ENCODE results near the gene NOX5. TPM values are rescaled to one million over a fixed set of nuclear protein-coding genes. Genes with fewer than 3 reads are reported as not detected.
"Not testable (repeated sequence)": the region's sequence is repeated elsewhere in the genome, so short reads cannot be mapped to it uniquely, and the experiment has no call there.

The NOX5 gene
- total RNA-seq, 4 donors from 2014 or later: 1.6 TPM; not detected in 3

- Histone ChIP-seq H3K9me3 (no peaks in the 10 kb centered on the region), H3K27me3 (no peaks in the 10 kb centered on the region), H3K4me3 (no peak overlapping the region), H3K4me1 (no peaks in the 10 kb centered on the region), H3K36me3 (no peaks in the 10 kb centered on the region), H3K27ac (no peak overlapping the region)
- DNase-seq (ENCODE audit: low spot score in 2 of 2): no peak
- WGBS: 82% methylated on average over 3 of the region's 3 CpGs
- TF ChIP-seq, protein P1, sequence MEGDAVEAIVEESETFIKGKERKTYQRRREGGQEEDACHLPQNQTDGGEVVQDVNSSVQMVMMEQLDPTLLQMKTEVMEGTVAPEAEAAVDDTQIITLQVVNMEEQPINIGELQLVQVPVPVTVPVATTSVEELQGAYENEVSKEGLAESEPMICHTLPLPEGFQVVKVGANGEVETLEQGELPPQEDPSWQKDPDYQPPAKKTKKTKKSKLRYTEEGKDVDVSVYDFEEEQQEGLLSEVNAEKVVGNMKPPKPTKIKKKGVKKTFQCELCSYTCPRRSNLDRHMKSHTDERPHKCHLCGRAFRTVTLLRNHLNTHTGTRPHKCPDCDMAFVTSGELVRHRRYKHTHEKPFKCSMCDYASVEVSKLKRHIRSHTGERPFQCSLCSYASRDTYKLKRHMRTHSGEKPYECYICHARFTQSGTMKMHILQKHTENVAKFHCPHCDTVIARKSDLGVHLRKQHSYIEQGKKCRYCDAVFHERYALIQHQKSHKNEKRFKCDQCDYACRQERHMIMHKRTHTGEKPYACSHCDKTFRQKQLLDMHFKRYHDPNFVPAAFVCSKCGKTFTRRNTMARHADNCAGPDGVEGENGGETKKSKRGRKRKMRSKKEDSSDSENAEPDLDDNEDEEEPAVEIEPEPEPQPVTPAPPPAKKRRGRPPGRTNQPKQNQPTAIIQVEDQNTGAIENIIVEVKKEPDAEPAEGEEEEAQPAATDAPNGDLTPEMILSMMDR (IDR thresholded peaks at IDR 0.05): no peak
- TF ChIP-seq EP300 (IDR thresholded peaks at IDR 0.05): no peak
- no peak for TF ChIP-seq POLR2AphosphoS5 (IDR thresholded peaks at IDR 0.05)
- TF ChIP-seq POLR2A (IDR thresholded peaks at IDR 0.05): no peak
Measured at GRCh38 chr15:69068157-69068556, 53.7 kb downstream of the NOX5 start.

DNA sequence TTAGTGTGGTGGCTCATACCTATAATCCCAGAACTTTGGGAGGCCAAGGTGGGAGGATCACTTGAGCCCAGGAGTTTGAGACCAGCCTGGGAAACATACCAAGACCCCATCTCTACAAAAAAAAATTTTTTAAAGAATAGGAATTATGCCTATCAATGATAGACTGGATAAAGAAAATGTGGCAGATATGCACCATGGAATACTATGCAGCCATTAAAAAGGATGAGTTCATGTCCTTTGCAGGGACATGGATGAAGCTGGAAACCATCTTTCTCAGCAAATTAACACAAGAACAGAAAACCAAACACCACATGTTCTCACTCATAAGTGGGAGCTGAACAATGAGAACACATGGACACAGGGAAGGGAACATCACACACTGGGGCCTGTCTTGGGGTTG lies 54.8 kb downstream of the NOX5 start:
- H3K27me3 ChIP-seq; H3K27ac ChIP-seq; H3K4me3 ChIP-seq; H3K4me1 ChIP-seq; H3K36me3 ChIP-seq; DNase-seq (ENCODE audit: low spot score in 2 of 2); H3K9me3 ChIP-seq: not testable (repeated sequence)

DNA sequence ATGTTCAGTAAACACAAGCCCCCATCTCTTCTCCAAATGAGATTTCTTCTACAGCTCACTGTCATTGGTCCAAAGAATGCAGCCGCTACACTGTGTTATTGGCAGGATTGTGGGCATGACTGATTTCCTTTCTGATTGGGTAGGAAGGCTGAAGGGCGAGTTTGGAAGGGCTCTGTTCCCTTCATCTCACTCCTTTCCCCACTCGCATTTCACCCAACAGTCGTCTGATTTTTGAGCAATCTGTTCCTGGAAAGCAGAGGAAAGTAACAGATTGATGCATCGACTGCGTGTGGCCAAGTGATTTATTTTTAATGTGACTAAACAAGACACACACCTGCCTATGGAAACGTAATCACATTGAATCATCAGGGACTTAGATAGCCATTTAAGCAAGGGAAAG lies 55.5 kb downstream of the NOX5 start:
- WGBS: 79% methylated on average over 7 of the region's 7 CpGs

DNA sequence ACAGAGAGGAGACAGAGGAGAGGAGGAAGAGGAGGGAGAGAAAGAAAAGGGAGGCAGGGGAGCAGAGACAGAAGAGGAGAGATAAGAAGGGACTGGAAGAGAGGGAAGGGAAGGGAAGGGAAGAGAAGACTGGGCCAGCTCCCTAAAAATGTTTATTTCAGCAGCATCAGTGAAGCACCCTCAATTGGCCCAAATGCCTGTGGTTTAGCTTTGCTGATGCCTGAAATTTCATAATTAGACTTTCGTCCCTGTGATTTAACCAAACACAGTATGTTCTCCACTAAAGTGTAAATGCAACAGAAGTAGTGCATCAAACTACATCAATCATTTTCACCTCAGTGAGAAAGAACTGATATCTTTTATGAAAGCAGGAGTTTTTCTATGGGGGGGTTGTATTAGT lies 55.9 kb downstream of the NOX5 start:
- H3K36me3 ChIP-seq: no peaks in the 10 kb centered on the region
- H3K4me3 ChIP-seq: no peak overlapping the region
- no peak for DNase-seq (ENCODE audit: low spot score in 2 of 2)
- H3K27me3 ChIP-seq: no peaks in the 10 kb centered on the region
- H3K4me1 ChIP-seq: peaks cover 13% of the 10 kb centered on the region
- H3K9me3 ChIP-seq: no peaks in the 10 kb centered on the region
- 77% methylated on average over 1 of the region's 1 CpG for WGBS
- no peak overlapping the region for H3K27ac ChIP-seq
- TF ChIP-seq POLR2AphosphoS5 (IDR thresholded peaks at IDR 0.05) (no peak), POLR2A (IDR thresholded peaks at IDR 0.05) (no peak), EP300 (IDR thresholded peaks at IDR 0.05) (no peak)
- TF ChIP-seq, protein P1 (IDR thresholded peaks at IDR 0.05): no peak

More for the DNA sequence above, 55.5 kb downstream of the NOX5 start:
- no peak for DNase-seq (ENCODE audit: low spot score in 2 of 2)
- Histone ChIP-seq H3K4me1 (peaks cover 13% of the 10 kb centered on the region), H3K4me3 (no peak overlapping the region), H3K27ac (no peak overlapping the region), H3K36me3 (no peaks in the 10 kb centered on the region), H3K9me3 (no peaks in the 10 kb centered on the region), H3K27me3 (no peaks in the 10 kb centered on the region)
- TF ChIP-seq, protein P1 (IDR thresholded peaks at IDR 0.05): no peak
- TF ChIP-seq EP300 (IDR thresholded peaks at IDR 0.05) (no peak), POLR2AphosphoS5 (IDR thresholded peaks at IDR 0.05) (no peak), POLR2A (IDR thresholded peaks at IDR 0.05) (no peak)

GRCh38 chr15:69071260-69071659 lies 56.8 kb downstream of the NOX5 start:
- H3K27me3 ChIP-seq: no peaks in the 10 kb centered on the region
- WGBS: 79% methylated on average over 5 of the region's 5 CpGs
- peaks cover 15% of the 10 kb centered on the region for H3K4me1 ChIP-seq
- TF ChIP-seq EP300 (IDR thresholded peaks at IDR 0.05): no peak
- TF ChIP-seq POLR2A (IDR thresholded peaks at IDR 0.05): no peak
- no peak for TF ChIP-seq POLR2AphosphoS5 (IDR thresholded peaks at IDR 0.05)
- TF ChIP-seq, protein P1 (IDR thresholded peaks at IDR 0.05): no peak
- H3K27ac ChIP-seq: no peak overlapping the region
- H3K4me3 ChIP-seq: no peak overlapping the region
- DNase-seq (ENCODE audit: low spot score in 2 of 2): peak in 1 of 2 donors; percentile 17
- no peaks in the 10 kb centered on the region for H3K9me3 ChIP-seq
- H3K36me3 ChIP-seq: no peaks in the 10 kb centered on the region

GRCh38 chr15:69072906-69073305 lies 58.4 kb downstream of the NOX5 start:
- Histone ChIP-seq H3K27ac (no peak overlapping the region), H3K4me3 (no peak overlapping the region), H3K9me3 (no peaks in the 10 kb centered on the region), H3K4me1 (peaks cover 15% of the 10 kb centered on the region), H3K36me3 (no peaks in the 10 kb centered on the region), H3K27me3 (no peaks in the 10 kb centered on the region)
- TF ChIP-seq, protein P1 (IDR thresholded peaks at IDR 0.05): no peak
- TF ChIP-seq POLR2A (IDR thresholded peaks at IDR 0.05): no peak
- no peak for TF ChIP-seq EP300 (IDR thresholded peaks at IDR 0.05)
- TF ChIP-seq POLR2AphosphoS5 (IDR thresholded peaks at IDR 0.05): no peak
- WGBS: 88% methylated on average over 2 of the region's 2 CpGs
- peak in 1 of 2 donors; percentile 2 for DNase-seq (ENCODE audit: low spot score in 2 of 2)
